GM18951 (cell line): ENCODE measurements around the gene CD34.
"Not testable (repeated sequence)": the region's sequence is repeated elsewhere in the genome, so short reads cannot be mapped to it uniquely, and the experiment has no call there.

Experiments used
- POLR2A ChIP-seq: IDR thresholded peaks from 4 replicates; pipeline ENCODE4 v1.6.1; 2011; ENCODE audit warnings: mild to moderate bottlenecking; ENCODE audit not compliant: insufficient read length, insufficient read depth; ENCODE audit errors: extremely low read depth
- in situ Hi-C: fragments of 300-500 bp; cut with MboI; formaldehyde crosslinking; loops from one replicate; pipeline ENCODE4 v1.12.0; 2022; ENCODE audit warnings: low sequenced_read_pairs, mixed read lengths, inconsistent platforms; ENCODE audit not compliant: unreplicated experiment

The CD34 gene

GRCh38 chr1:207885129-207886032 lies 25.5 kb downstream of the CD34 start:
- in situ Hi-C loops, result no loop called here
- no peak for TF ChIP-seq POLR2A

GRCh38 chr1:207884266-207885029 lies 26.5 kb downstream of the CD34 start:
- no peak for TF ChIP-seq POLR2A
- in situ Hi-C loops, result no loop called here

- no peak for TF ChIP-seq POLR2A
- in situ Hi-C loops, result no loop called here
Observed at GRCh38 chr1:207883660-207884250, 27.2 kb downstream of the CD34 start.

GRCh38 chr1:207883104-207883651 lies 27.7 kb downstream of the CD34 start:
- in situ Hi-C loops, result no loop called here

GRCh38 chr1:207882692-207883091 lies 28.2 kb downstream of the CD34 start:
- TF ChIP-seq POLR2A, result no peak
- in situ Hi-C loops, result no loop called here

More at GRCh38 chr1:207883104-207883651, 27.7 kb downstream of the CD34 start:
- no peak for TF ChIP-seq POLR2A

GRCh38 chr1:207878939-207879338 lies 32.0 kb downstream of the CD34 start:
- in situ Hi-C loops, result no loop called here
- no peak for TF ChIP-seq POLR2A

GRCh38 chr1:207877914-207878313 lies 33.0 kb downstream of the CD34 start:
- in situ Hi-C loops, result not testable (repeated sequence)

- in situ Hi-C loops, result no loop called here
- TF ChIP-seq POLR2A, result no peak
Observed at GRCh38 chr1:207876131-207876530, 34.8 kb downstream of the CD34 start.

GRCh38 chr1:207875532-207875931 lies 35.4 kb downstream of the CD34 start:
- in situ Hi-C loops, result no loop called here
- TF ChIP-seq POLR2A, result no peak

- TF ChIP-seq POLR2A, result no peak
- in situ Hi-C loops, result no loop called here
Observed at GRCh38 chr1:207873055-207873890, 37.7 kb downstream of the CD34 start.

- in situ Hi-C loops, result no loop called here
- no peak for TF ChIP-seq POLR2A
Observed at GRCh38 chr1:207872621-207873020, 38.3 kb downstream of the CD34 start.

- in situ Hi-C loops, result no loop called here
- no peak for TF ChIP-seq POLR2A
Observed at GRCh38 chr1:207871117-207871649, 39.7 kb downstream of the CD34 start.
